Choroid plexus epithelial cell (primary cell): ENCODE measurements around the gene PLEKHG5.
"Not testable (repeated sequence)": the region's sequence is repeated elsewhere in the genome, so short reads cannot be mapped to it uniquely, and the experiment has no call there.

Experiments used
- DNase-seq: peaks from one replicate; pipeline ENCODE4 v3.0.0-alpha.2; 2010; ENCODE audit warnings: low read depth
- H3K4me3 ChIP-seq: 2 replicates; pipeline ENCODE4 v1.5.1; 2011; ENCODE audit warnings: low read depth, mild to moderate bottlenecking, control low read depth, low read length, moderate library complexity
- TF ChIP-seq, protein P1 (sequence below): conservative IDR thresholded peaks from 2 replicates; pipeline ENCODE4 v1.5.1; 2011; ENCODE audit warnings: low read depth, mild to moderate bottlenecking, control low read depth, inconsistent platforms, low read length, moderate library complexity

Gene PLEKHG5

DNA sequence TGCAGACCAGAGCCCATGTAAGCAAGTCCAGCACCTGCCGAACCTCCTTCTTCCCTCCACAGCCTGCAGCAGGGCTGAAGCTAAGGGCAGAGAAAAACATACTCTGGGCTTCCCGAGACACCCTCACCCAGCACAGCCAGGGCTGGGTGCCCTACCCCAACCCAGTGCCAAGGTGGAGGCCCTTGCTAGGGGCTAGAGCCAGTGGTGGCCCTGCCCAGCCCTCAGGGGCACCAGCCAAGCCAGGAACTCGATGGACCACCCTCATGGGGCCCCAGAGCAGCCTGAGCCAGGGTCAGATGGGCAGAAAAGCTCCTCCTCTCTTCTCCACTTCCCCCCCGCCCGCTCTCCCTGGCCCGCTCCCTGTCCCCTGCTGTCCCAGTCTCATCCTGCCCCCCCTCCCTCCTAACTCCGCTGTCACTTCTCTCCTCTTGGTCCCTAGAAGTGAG, 41.4 kb downstream of the PLEKHG5 start:
- H3K4me3 ChIP-seq: no peak overlapping the region
- TF ChIP-seq, protein P1, sequence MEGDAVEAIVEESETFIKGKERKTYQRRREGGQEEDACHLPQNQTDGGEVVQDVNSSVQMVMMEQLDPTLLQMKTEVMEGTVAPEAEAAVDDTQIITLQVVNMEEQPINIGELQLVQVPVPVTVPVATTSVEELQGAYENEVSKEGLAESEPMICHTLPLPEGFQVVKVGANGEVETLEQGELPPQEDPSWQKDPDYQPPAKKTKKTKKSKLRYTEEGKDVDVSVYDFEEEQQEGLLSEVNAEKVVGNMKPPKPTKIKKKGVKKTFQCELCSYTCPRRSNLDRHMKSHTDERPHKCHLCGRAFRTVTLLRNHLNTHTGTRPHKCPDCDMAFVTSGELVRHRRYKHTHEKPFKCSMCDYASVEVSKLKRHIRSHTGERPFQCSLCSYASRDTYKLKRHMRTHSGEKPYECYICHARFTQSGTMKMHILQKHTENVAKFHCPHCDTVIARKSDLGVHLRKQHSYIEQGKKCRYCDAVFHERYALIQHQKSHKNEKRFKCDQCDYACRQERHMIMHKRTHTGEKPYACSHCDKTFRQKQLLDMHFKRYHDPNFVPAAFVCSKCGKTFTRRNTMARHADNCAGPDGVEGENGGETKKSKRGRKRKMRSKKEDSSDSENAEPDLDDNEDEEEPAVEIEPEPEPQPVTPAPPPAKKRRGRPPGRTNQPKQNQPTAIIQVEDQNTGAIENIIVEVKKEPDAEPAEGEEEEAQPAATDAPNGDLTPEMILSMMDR: no peak
- no peak for DNase-seq

DNA sequence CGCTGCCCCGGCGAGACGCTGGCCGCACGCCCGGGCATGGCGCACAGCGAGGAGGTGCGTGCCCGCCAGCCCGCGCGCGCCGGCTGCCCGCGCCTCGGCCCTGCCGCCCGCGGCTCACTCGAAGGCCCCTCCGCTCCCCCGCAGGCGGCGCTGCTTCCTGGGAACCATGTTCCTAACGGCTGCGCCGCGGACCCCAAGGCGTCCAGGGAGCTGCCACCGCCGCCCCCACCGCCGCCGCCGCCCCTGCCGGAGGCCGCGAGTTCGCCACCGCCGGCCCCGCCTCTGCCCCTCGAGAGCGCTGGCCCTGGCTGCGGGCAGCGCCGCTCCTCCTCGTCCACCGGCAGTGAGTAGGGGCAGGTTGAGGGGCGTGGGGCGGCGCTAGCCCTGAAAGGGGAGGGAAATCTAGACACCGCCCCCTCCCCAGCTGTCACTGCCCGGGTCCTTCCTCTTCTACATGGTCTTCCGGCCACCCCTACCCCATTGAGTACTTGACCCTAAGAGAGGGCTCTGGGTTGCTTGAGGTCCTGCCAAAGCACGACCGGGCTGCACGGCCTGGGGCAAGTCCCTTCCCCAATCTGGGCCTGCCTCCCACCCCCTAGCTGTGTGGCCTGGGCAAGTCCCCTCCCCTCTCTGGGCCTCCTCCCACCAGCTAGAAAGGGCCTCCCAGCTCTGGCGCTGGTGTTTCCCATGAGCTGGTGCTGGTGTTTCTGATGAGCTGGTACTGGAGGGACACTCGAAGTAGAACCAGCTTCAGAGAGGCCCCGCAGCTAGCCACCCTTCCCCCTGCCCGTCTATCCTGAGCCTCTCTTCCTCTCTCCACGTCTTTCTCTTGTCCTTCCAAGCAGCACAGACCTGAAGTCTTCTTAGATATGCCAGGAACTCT, 42.5 kb downstream of the PLEKHG5 start:
- TF ChIP-seq, protein P1: no peak
- no peak for DNase-seq
- no peak overlapping the region for H3K4me3 ChIP-seq

DNA sequence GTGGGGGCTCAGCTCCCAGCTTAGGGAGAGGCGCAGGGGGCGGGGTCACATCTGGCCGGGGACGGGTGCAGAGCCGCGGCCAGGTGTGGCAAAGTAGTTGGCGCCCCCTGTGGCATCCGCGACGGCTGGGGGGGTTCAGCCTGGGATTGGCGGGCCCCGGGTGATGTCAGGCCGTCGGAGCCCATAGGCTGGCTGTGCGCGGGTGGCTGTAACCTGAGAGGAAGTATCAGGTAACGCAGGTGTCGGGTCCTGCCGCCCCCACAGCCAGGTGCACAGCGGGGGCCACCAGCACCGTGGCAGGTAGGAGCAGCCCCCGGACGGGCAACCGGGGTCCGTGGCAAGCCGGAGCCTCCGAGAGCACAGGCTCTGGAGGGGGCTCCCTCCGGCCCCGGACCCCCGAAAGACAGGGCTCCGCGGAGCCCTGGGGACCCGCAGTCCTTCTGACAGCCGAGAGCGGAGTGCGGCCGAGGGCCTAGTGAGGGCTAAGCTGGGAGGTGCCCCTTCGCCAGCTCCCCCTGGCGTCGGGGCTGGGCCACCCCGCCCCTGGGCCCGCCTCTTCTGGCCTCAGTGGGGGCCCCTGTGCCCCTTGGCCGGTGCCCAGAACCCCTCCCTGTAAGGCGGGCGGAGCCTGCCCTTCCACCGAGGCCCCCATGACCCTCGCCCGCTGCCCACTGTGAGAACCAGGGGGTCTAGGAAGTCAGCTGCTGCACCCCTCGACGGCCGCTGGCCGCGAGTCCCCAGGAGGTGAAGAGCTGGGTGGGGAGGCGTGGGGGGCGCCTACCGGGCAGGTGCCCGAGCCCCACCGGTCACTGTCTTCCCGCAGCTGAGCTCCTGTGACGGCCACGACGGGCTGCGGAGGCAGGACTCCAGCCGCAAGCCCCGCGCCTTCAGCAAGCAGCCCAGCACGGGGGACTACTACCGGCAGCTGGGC, 43.4 kb downstream of the PLEKHG5 start:
- no peak for DNase-seq
- no peak overlapping the region for H3K4me3 ChIP-seq
- TF ChIP-seq, protein P1: no peak

DNA sequence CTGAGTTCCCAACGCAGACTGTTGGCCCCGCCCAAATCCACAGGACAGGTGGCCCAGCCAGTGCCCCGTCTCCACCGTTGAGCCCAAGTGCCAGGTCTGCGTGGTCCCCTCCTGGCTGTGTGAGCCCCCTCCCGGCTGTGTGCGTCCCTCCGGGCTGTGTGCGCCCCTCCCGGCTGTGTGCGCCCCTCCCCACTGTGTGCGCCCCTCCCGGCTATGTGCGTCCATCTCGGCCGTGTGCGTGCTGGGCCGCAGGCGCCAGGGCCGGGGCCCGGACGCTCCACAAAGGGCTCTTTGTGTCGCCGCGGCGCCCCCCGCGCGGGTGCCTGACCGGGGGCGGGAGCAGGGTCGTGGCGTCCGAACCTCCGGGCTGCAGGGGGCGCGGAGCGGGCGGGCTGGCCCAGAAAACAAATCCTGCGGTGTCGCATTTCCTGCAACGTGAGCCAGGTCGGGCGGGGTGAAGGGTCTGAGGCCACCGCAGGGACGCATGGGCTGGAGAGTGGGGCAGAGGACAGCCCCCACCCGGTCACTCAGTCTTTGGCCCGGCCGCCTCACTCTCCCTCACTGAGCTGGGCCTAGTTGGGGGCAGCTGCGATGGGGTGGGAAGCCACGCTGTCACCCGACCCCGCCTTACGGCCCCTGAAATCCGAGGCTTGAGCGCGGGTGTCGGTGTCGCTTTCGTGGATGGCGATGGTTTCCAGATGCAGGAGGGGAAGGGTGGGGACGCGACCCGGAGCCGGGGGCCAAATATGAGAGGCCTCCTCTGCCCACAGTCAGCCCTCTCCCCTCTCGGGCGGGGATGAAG, 44.2 kb downstream of the PLEKHG5 start:
- no peak for DNase-seq
- TF ChIP-seq, protein P1: no peak
- H3K4me3 ChIP-seq: no peak overlapping the region

DNA sequence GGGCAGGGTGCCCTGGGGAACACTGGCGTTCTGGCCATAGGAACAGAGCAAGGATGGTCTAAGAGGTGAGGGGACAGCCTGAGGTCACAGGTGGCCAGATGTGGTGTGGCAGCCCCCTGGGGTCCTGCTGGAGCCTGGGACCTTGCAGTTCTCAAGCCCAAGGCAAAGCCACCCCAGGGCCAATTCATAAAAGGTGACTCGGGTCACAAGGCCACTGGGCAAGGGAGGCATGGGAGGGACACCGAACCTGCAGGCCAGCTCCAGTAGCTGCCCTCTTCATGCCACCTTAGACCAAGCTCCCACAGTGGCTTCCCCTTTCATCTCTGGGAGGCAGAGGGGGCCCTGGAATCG, 44.8 kb downstream of the PLEKHG5 start:
- TF ChIP-seq, protein P1: no peak
- no peak for DNase-seq
- no peak overlapping the region for H3K4me3 ChIP-seq

DNA sequence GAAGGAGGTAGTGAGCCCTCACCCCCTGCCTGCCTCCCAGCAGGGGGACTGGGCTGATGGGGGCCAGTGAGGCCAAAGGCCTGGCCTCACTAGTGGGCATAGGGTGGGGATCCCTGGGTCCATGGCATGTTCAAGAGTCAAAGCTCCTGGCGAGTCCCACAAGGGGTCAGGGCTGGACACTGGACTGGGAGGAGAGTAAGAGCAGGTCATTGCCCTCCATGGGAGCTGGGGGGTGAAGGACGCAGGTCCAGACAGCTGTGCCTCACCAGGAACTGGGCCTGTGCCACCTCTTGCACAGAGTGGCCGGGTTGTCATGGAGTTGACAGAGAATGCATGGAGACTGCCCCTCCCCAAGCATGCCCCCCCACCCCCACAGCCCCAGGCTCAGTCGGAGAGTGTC, 45.5 kb downstream of the PLEKHG5 start:
- H3K4me3 ChIP-seq, DNase-seq: not testable (repeated sequence)
